GM12891 (cell line): ENCODE measurements around the gene RHOV.

Experiments used
- DNase-seq: peaks from one replicate; pipeline ENCODE4 v3.0.0; 2011; ENCODE audit warnings: low spot score; ENCODE audit not compliant: insufficient read length
- FAIRE-seq: peaks from 2 replicates; lab custom pipeline; 2011; peaks lifted over from hg19 to GRCh38; lab: Jason Lieb, UNC
- PAX5 ChIP-seq: IDR thresholded peaks from 2 replicates; pipeline ENCODE4 v1.6.1; 2011; ENCODE audit warnings: low read length, moderate library complexity, mild to moderate bottlenecking; ENCODE audit not compliant: insufficient read depth, severe bottlenecking
- POLR2A ChIP-seq: IDR thresholded peaks from 2 replicates; pipeline ENCODE4 v1.6.1; 2011; ENCODE audit warnings: low read depth, low read length, control low read depth
- POLR2AphosphoS5 ChIP-seq: IDR thresholded peaks from 2 replicates; pipeline ENCODE4 v1.6.1; 2011; ENCODE audit warnings: low read depth, low read length, control low read depth
- POU2F2 ChIP-seq: IDR thresholded peaks from 2 replicates; pipeline ENCODE4 v1.6.1; 2011; ENCODE audit warnings: low read depth, mild to moderate bottlenecking, control low read depth, low read length, moderate library complexity
- SPI1 ChIP-seq: IDR thresholded peaks from 2 replicates; pipeline ENCODE4 v1.6.1; 2011; ENCODE audit warnings: low read depth, low read length, control low read depth
- TAF1 ChIP-seq: IDR thresholded peaks from 2 replicates; pipeline ENCODE4 v1.6.1; 2011; ENCODE audit warnings: low read depth, low read length, control low read depth

Gene RHOV

GRCh38 chr15:40847223-40847961, 26.6 kb downstream of the RHOV start:
- no peak for TF ChIP-seq POLR2A
- TF ChIP-seq TAF1, result 0 out of 2 replicates have a peak, but pooled peaks have one; percentile 7
- peak; percentile 96 for TF ChIP-seq SPI1
- no peak for TF ChIP-seq PAX5
- peak; percentile 62 for DNase-seq

GRCh38 chr15:40846841-40847222, 27.2 kb downstream of the RHOV start:
- no peak for DNase-seq
- TF ChIP-seq PAX5, result no peak
- TF ChIP-seq POLR2A, result no peak
- TF ChIP-seq SPI1, result no peak
- TF ChIP-seq POLR2AphosphoS5, result no peak
- TF ChIP-seq POU2F2, result no peak
- FAIRE-seq, result no peak

More at GRCh38 chr15:40847223-40847961, 26.6 kb downstream of the RHOV start:
- FAIRE-seq, result peak; percentile 92

- DNase-seq, result no peak
- TF ChIP-seq POLR2A (no peak), SPI1 (0 out of 2 replicates have a peak, but pooled peaks have one; percentile 17)
- FAIRE-seq, result no peak
These were observed 28.3 kb downstream of the RHOV start for GRCh38 chr15:40845511-40846284.

- no peak for DNase-seq
- TF ChIP-seq SPI1 (no peak), POLR2AphosphoS5 (no peak), POLR2A (no peak), TAF1 (no peak), PAX5 (no peak), POU2F2 (no peak)
- no peak for FAIRE-seq
These were observed 29.0 kb downstream of the RHOV start for GRCh38 chr15:40845036-40845435.

- TF ChIP-seq POLR2A, result no peak
- no peak for TF ChIP-seq POU2F2
- peak; percentile 54 for DNase-seq
- FAIRE-seq, result peak; percentile 88
These were observed 29.4 kb downstream of the RHOV start for GRCh38 chr15:40844696-40845030.

GRCh38 chr15:40843885-40844695, 29.9 kb downstream of the RHOV start, which contains the start of gene SPINT1:
Gene SPINT1, plus strand, starts transcription at chr15:40844048. Its CDS starts 507 bp downstream, at chr15:40844555.
- FAIRE-seq (no peak), DNase-seq (peak; percentile 60)
- TF ChIP-seq TAF1 (no peak), SPI1 (peak; percentile 63)

- FAIRE-seq, result no peak
- DNase-seq, result no peak
- no peak for TF ChIP-seq POLR2AphosphoS5
- TF ChIP-seq SPI1, result no peak
- no peak for TF ChIP-seq POLR2A
- TF ChIP-seq PAX5, result no peak
- TF ChIP-seq TAF1, result no peak
- no peak for TF ChIP-seq POU2F2
These were observed 30.7 kb downstream of the RHOV start for GRCh38 chr15:40843261-40843884.

GRCh38 chr15:40841741-40842140, 32.3 kb downstream of the RHOV start:
- FAIRE-seq (no peak), DNase-seq (no peak)
- TF ChIP-seq POU2F2 (no peak), SPI1 (no peak), POLR2AphosphoS5 (no peak), POLR2A (no peak), PAX5 (no peak), TAF1 (no peak)

GRCh38 chr15:40838756-40839155, 35.3 kb downstream of the RHOV start:
- no peak for FAIRE-seq
- DNase-seq, result no peak
- TF ChIP-seq POLR2A (no peak), POLR2AphosphoS5 (no peak)
